ENCODE measurements around the gene EXOC4.

Gene EXOC4

GRCh38 chr7:133916621-133917020 is 663.7 kb downstream of the EXOC4 start:
- no peak overlapping the region for H3K9ac ChIP-seq (ENCODE audit: low read depth, low read length)
- H3K4me1 ChIP-seq (ENCODE audit: insufficient read depth, low read length) = no peaks in the 10 kb centered on the region
- H3K36me3 ChIP-seq (ENCODE audit: insufficient read depth, low read length) = peaks cover 8% of the 10 kb centered on the region; the same call in 1 of the 2 replicates
- no peak overlapping the region for H3K4me3 ChIP-seq (ENCODE audit: low read length)
- H3K27ac ChIP-seq (ENCODE audit: low read depth, low read length) = no peak overlapping the region
- no peaks in the 10 kb centered on the region for H3K27me3 ChIP-seq (ENCODE audit: insufficient read depth, low read length)
- H3K9me3 ChIP-seq (ENCODE audit: insufficient read depth, low read depth, low read length) = peaks cover 7% of the 10 kb centered on the region; the same call in 1 of the 2 replicates
- 96% methylated on average over 3 of the region's 3 CpGs for WGBS

- peaks cover 8% of the 10 kb centered on the region; the same call in 1 of the 2 replicates for H3K36me3 ChIP-seq (ENCODE audit: insufficient read depth, low read length)
- no peaks in the 10 kb centered on the region for H3K27me3 ChIP-seq (ENCODE audit: insufficient read depth, low read length)
- no peak overlapping the region for H3K9ac ChIP-seq (ENCODE audit: low read depth, low read length)
- peaks cover 13% of the 10 kb centered on the region; the same call in 1 of the 2 replicates for H3K9me3 ChIP-seq (ENCODE audit: insufficient read depth, low read depth, low read length)
- 0 out of 2 replicates have a peak, but pooled peaks cover 4% of the 10 kb centered on the region for H3K4me1 ChIP-seq (ENCODE audit: insufficient read depth, low read length)
- H3K4me3 ChIP-seq (ENCODE audit: low read length) = no peak overlapping the region
- H3K27ac ChIP-seq (ENCODE audit: low read depth, low read length) = no peak overlapping the region
These were observed 666.9 kb downstream of the EXOC4 start for GRCh38 chr7:133919810-133920209.

GRCh38 chr7:133921635-133922182 is 668.8 kb downstream of the EXOC4 start:
- Histone ChIP-seq H3K9me3 (ENCODE audit: insufficient read depth, low read depth, low read length) (peaks cover 13% of the 10 kb centered on the region; the same call in 1 of the 2 replicates), H3K36me3 (ENCODE audit: insufficient read depth, low read length) (peaks cover 8% of the 10 kb centered on the region; the same call in 1 of the 2 replicates), H3K27me3 (ENCODE audit: insufficient read depth, low read length) (no peaks in the 10 kb centered on the region), H3K4me1 (ENCODE audit: insufficient read depth, low read length) (0 out of 2 replicates have a peak, but pooled peaks cover 6% of the 10 kb centered on the region), H3K27ac (ENCODE audit: low read depth, low read length) (no peak overlapping the region), H3K9ac (ENCODE audit: low read depth, low read length) (no peak overlapping the region), H3K4me3 (ENCODE audit: low read length) (no peak overlapping the region)

GRCh38 chr7:133923974-133924373 is 671.1 kb downstream of the EXOC4 start:
- no peak overlapping the region for H3K27ac ChIP-seq (ENCODE audit: low read depth, low read length)
- H3K9me3 ChIP-seq (ENCODE audit: insufficient read depth, low read depth, low read length) = peaks cover 13% of the 10 kb centered on the region; the same call in 1 of the 2 replicates
- no peak overlapping the region for H3K9ac ChIP-seq (ENCODE audit: low read depth, low read length)
- WGBS = 93% methylated on average over 4 of the region's 4 CpGs
- 0 out of 2 replicates have a peak, but pooled peaks cover 6% of the 10 kb centered on the region for H3K4me1 ChIP-seq (ENCODE audit: insufficient read depth, low read length)
- no peaks in the 10 kb centered on the region for H3K27me3 ChIP-seq (ENCODE audit: insufficient read depth, low read length)
- H3K36me3 ChIP-seq (ENCODE audit: insufficient read depth, low read length) = no peaks in the 10 kb centered on the region
- H3K4me3 ChIP-seq (ENCODE audit: low read length) = no peak overlapping the region

- no peak overlapping the region for H3K9ac ChIP-seq (ENCODE audit: low read depth, low read length)
- H3K27me3 ChIP-seq (ENCODE audit: insufficient read depth, low read length) = no peaks in the 10 kb centered on the region
- H3K4me1 ChIP-seq (ENCODE audit: insufficient read depth, low read length) = peaks cover 32% of the 10 kb centered on the region
- H3K4me3 ChIP-seq (ENCODE audit: low read length) = no peak overlapping the region
- H3K9me3 ChIP-seq (ENCODE audit: insufficient read depth, low read depth, low read length) = no peaks in the 10 kb centered on the region
- 100% methylated on average over 1 of the region's 1 CpG for WGBS
- H3K36me3 ChIP-seq (ENCODE audit: insufficient read depth, low read length) = no peaks in the 10 kb centered on the region
- no peak overlapping the region for H3K27ac ChIP-seq (ENCODE audit: low read depth, low read length)
These were observed 678.2 kb downstream of the EXOC4 start for GRCh38 chr7:133931053-133931452.

- H3K9me3 ChIP-seq (ENCODE audit: insufficient read depth, low read depth, low read length) = no peaks in the 10 kb centered on the region
- H3K4me3 ChIP-seq (ENCODE audit: low read length) = no peak overlapping the region
- 0 out of 2 replicates have a peak overlapping the region, but pooled peaks have one; percentile 24 for H3K27ac ChIP-seq (ENCODE audit: low read depth, low read length)
- no peaks in the 10 kb centered on the region for H3K27me3 ChIP-seq (ENCODE audit: insufficient read depth, low read length)
- H3K4me1 ChIP-seq (ENCODE audit: insufficient read depth, low read length) = peaks cover 32% of the 10 kb centered on the region
- H3K9ac ChIP-seq (ENCODE audit: low read depth, low read length) = no peak overlapping the region
- 63% methylated on average over 1 of the region's 1 CpG for WGBS
- H3K36me3 ChIP-seq (ENCODE audit: insufficient read depth, low read length) = no peaks in the 10 kb centered on the region
These were observed 679.7 kb downstream of the EXOC4 start for GRCh38 chr7:133932591-133932990.

GRCh38 chr7:133934262-133934976 is 681.5 kb downstream of the EXOC4 start:
- Histone ChIP-seq H3K36me3 (ENCODE audit: insufficient read depth, low read length) (no peaks in the 10 kb centered on the region), H3K9ac (ENCODE audit: low read depth, low read length) (no peak overlapping the region), H3K9me3 (ENCODE audit: insufficient read depth, low read depth, low read length) (no peaks in the 10 kb centered on the region), H3K4me1 (ENCODE audit: insufficient read depth, low read length) (peaks cover 32% of the 10 kb centered on the region), H3K27me3 (ENCODE audit: insufficient read depth, low read length) (no peaks in the 10 kb centered on the region), H3K27ac (ENCODE audit: low read depth, low read length) (peak overlapping the region; percentile 39; the same call in 1 of the 2 replicates), H3K4me3 (ENCODE audit: low read length) (no peak overlapping the region)
- WGBS = 59% methylated on average over 8 of the region's 9 CpGs

- Histone ChIP-seq H3K36me3 (ENCODE audit: insufficient read depth, low read length) (no peaks in the 10 kb centered on the region), H3K4me3 (ENCODE audit: low read length) (no peak overlapping the region), H3K27ac (ENCODE audit: low read depth, low read length) (peak overlapping the region; percentile 39; the same call in 1 of the 2 replicates), H3K9ac (ENCODE audit: low read depth, low read length) (no peak overlapping the region), H3K9me3 (ENCODE audit: insufficient read depth, low read depth, low read length) (no peaks in the 10 kb centered on the region), H3K27me3 (ENCODE audit: insufficient read depth, low read length) (no peaks in the 10 kb centered on the region), H3K4me1 (ENCODE audit: insufficient read depth, low read length) (peaks cover 38% of the 10 kb centered on the region)
- WGBS = 72% methylated on average over 2 of the region's 2 CpGs
These were observed 682.1 kb downstream of the EXOC4 start for GRCh38 chr7:133934977-133935330.

- Histone ChIP-seq H3K27me3 (ENCODE audit: insufficient read depth, low read length) (no peaks in the 10 kb centered on the region), H3K36me3 (ENCODE audit: insufficient read depth, low read length) (no peaks in the 10 kb centered on the region), H3K4me1 (ENCODE audit: insufficient read depth, low read length) (peaks cover 38% of the 10 kb centered on the region), H3K4me3 (ENCODE audit: low read length) (no peak overlapping the region), H3K9me3 (ENCODE audit: insufficient read depth, low read depth, low read length) (no peaks in the 10 kb centered on the region), H3K27ac (ENCODE audit: low read depth, low read length) (no peak overlapping the region), H3K9ac (ENCODE audit: low read depth, low read length) (no peak overlapping the region)
- whole genome bisulfite sequencing = 88% methylated on average over 7 of the region's 7 CpGs
These were observed 683.2 kb downstream of the EXOC4 start for GRCh38 chr7:133936074-133936473.

- Histone ChIP-seq H3K36me3 (ENCODE audit: insufficient read depth, low read length) (no peaks in the 10 kb centered on the region), H3K27me3 (ENCODE audit: insufficient read depth, low read length) (no peaks in the 10 kb centered on the region), H3K27ac (ENCODE audit: low read depth, low read length) (no peak overlapping the region), H3K9ac (ENCODE audit: low read depth, low read length) (no peak overlapping the region), H3K9me3 (ENCODE audit: insufficient read depth, low read depth, low read length) (no peaks in the 10 kb centered on the region), H3K4me3 (ENCODE audit: low read length) (no peak overlapping the region), H3K4me1 (ENCODE audit: insufficient read depth, low read length) (peaks cover 29% of the 10 kb centered on the region)
- 91% methylated on average over 6 of the region's 6 CpGs for WGBS
These were observed 684.9 kb downstream of the EXOC4 start for GRCh38 chr7:133937786-133938185.

- H3K27ac ChIP-seq (ENCODE audit: low read depth, low read length) = no peak overlapping the region
- no peak overlapping the region for H3K9ac ChIP-seq (ENCODE audit: low read depth, low read length)
- H3K9me3 ChIP-seq (ENCODE audit: insufficient read depth, low read depth, low read length) = no peaks in the 10 kb centered on the region
- H3K4me3 ChIP-seq (ENCODE audit: low read length) = no peak overlapping the region
- no peaks in the 10 kb centered on the region for H3K36me3 ChIP-seq (ENCODE audit: insufficient read depth, low read length)
- peaks cover 8% of the 10 kb centered on the region; the same call in 1 of the 2 replicates for H3K4me1 ChIP-seq (ENCODE audit: insufficient read depth, low read length)
- 100% methylated on average over 1 of the region's 1 CpG for WGBS
- no peaks in the 10 kb centered on the region for H3K27me3 ChIP-seq (ENCODE audit: insufficient read depth, low read length)
These were observed 687.5 kb downstream of the EXOC4 start for GRCh38 chr7:133940368-133940767.
